RPMI7951 (cell line): ENCODE data around the gene UBAP1L. TPM values are rescaled to one million over a fixed set of nuclear protein-coding genes. Genes with fewer than 3 reads are reported as not detected.
A peak's percentile ranks its signal among the peaks of the same experiment; 100 is the strongest.

ENCODE experiments used
- DNase-seq: peaks from one replicate; pipeline ENCODE4 v3.0.0-alpha.2; 2012; ENCODE audit warnings: low read depth
- total RNA-seq: library from RNA; depleted of rRNA; stranded (reverse); fragments of >200 nt; shearing (Covaris generic); gene quantifications from 2 replicates; pipeline ENCODE4 v1.2.3, GENCODE V29; 2014

UBAP1L gene
- total RNA-seq, 1 experiment from 2014 or later = 0.12 TPM

DNA sequence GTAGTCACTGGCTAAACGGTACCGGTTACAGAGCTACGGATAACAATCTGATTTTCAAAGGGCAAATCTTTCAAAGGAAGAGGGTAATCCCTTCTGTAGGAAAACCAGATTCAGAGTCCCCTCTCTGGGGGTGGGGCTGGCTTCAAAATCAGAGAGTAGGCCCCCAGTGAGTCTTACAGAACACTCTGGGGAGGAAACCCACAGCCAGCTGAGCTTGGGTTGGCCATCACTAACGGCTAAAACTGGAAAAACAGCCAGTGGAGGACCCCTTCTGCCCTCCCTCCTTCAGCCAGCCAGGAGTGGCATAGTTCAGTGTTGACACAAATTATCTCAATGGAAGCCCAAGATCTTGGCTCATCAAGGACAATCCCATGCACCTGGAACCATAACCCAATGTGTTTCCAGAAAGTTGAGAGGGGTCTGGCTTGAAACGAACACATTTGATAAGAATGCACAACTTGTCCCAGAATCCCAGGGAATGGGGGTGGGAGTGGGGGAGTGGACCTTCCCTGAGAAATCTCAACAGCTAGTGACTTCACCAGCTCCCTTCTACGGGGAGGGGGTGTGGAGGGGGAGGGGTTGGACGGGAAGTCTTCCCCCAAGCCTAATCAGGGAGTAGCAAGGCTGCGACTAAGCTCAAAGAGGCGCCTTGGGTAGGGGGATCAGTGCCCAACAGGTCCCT, 48.2 kb downstream of the UBAP1L start:
- no peak for DNase-seq

DNA sequence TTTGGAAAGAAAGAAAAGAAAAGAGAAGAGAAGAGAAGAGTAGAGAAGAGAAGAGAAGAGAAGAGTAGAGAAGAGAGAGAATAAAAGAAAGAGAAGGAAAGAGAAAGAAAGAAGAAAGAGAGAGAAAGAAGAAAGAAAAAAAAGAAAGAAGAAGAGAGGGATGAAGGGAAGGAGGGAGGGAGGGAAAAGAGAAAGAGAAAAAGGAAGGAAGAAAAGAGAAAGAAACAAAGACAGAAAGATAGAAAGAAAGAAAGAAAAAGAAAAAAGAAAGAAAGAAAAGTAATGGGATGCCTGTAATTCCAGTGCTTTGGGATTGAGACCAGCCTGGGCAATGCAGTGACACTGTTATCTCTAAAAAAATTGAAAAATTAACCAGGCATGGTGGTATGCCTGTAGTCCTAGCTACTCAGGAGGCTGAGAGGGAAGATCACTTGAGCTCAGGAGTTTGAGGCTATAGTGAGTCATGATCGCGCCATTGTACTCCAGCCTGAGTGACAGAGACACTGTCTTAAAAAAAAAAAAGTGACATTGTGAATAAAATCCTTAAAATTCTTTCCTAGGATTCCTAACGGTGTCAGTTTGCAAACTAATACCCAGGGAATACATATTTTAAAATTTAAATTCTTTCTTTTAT, 48.9 kb downstream of the UBAP1L start:
- DNase-seq = no peak

DNA sequence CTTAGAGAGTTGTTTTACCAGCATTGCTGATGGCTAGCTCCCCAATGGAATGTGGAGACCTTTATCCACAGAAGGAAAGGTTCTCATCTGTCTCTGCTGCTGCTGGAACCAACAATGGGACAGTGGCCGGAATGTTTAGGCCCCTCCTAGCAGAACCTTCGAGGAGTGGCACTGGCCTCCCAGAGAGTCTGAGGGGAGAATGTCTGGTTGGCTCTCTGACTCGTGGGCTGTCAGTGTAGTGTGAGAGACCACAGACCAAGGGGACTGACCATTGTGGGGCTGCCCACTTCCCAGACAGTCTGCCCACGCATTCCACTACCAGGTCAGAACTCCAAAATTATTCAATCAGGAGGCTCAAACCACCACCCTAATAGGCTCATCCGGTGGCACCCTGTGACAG, 52.3 kb downstream of the UBAP1L start:
- no peak for DNase-seq

DNA sequence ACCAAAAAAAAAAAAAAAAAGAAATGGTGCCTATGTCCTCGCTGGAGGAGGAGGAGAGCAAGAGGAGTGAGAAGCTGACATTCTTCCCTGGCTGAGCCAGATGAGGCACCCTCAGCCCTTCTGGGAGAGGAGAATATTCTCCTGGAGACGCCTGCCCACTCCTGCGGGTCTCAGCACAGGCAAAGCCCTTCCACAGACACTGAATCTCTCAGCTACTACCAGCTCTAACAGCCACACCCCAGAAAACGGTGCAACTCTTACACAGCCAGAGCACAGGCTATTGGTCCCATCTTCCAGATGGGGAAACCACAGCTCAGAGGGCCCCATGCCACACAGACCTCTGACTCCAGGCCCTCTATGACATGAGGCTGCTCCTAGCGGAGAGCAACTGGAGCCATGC, 52.9 kb downstream of the UBAP1L start:
- no peak for DNase-seq

DNA sequence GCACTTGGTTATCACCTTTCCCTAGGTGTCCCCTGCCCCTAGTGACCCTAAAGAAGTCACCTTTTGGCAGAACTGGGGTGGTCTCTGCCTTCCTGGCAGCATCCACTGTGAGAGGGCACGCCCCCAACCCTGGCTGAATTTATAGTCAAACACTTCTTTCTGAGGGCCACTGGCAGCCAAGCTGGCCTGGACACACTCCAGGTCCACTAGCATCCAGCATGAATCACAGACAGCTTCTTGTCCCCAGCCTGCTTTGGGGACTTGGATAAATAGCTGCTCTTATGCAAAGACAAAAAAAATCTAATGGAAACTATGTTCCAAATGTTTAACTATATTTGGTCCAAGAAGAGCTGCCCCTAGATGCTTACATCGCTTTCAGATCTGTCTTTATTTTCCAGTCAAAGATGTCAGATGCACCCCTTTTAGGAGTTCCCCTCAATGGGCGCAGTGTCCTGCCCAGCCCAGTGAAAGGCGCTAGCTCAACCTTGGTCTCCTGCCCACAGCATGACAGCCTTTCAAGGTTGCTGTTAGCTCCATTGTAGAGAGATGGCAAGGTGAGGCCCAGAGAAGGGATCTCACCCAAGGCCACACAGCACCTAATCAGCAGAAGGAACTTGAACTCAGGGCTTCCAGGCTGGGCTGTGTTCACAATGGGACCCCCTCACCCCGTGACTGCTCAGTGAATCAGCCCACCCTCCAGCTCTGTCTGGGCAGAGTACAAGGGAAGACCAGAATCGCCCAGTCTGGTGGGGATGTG, 54.2 kb downstream of the UBAP1L start:
- DNase-seq = no peak

DNA sequence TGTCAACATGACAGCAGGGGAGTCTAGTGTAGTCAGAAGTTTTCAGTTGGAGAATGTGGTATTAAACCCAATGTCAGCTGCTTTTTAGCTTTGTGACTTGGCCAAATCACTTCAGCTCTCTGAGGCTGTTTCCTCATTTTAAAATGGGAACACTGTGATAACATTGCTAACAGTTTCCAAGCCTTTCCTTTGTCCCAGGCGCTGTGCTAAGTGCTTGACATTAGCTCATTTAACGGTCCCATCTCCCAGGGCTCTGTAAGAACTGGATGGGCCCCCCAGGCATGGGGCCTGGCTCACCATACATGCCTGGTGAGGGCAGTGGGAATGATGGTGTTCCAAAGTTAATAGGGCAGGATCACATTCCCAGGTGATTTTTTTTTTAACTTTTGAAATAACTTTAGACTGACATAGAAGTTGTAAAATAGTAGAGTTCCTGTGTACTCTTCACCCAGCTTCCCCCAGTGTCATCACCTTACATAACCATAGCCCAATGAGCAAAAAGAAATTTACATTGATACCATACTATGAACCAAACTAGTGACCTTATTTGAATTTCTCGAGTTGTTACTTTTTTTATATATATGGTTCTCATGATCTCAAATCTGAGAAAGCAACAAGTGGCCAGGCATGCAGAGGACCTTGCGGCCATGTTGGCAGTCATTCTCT, 54.9 kb downstream of the UBAP1L start:
- DNase-seq = no peak

DNA sequence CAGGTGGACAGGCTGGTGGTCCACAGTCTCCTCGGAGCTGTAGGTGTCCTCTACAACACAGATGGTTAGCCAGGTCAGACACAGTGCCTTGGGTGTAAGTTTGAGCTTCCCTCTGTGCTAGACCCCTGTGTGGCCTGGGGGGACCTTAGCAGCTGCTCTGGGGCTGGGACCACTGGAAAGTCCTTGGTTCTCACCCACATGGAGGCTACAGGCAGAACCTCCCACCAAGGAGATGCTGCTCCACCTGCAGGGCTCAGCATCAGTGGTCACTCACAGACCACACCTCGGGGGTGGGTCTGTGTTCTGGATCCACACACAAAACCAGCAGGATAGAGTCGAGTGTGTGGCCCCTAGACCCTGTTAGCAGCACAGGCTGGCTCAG, 55.6 kb downstream of the UBAP1L start:
- DNase-seq = no peak

DNA sequence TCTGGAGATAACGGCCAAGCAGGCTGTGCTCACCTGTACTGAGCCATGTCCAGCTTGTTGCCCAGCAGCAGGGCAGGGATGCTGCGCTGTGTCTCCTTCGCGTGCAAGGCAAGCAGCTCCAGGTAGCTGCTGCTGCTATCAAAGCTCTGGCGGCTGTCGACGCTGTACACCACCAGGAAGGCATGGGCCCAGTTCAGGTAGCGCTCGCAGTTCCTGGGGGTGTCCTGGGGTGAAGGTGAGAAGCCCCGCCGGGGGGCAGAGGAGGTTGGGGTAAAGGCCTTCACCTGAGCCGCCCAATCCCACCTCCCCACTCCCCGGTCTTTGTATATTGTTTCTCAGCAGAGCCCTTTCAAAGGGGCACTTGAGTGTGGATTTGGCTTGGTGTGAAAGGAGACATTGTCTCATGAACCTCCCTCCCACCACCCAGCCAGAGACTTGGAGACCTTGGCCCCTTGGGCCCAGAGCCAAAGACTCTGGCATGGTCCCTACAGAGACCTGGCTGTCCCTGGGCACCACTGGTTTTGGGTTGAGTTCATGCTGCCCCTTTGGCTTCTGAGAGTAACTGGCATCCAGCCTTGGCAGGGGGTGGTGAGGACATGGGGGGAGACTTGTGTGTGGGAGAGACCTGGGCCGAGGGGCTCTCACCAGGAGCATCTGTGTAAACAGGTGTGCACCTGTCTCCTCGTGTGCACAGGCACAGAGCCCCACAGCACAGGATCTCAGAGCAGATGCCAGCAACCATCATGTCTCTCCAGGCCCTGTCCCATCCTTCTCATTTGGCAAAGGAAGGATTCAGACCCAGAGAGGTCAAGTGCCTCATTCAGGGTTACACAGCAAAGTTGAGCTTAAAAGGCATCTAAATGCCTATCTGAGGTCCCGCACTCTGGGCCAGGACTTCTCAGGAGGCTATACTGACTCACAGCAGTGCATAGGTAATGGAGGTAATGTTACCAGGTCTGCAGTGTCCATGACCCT, 56.3 kb downstream of the UBAP1L start:
- DNase-seq = no peak

DNA sequence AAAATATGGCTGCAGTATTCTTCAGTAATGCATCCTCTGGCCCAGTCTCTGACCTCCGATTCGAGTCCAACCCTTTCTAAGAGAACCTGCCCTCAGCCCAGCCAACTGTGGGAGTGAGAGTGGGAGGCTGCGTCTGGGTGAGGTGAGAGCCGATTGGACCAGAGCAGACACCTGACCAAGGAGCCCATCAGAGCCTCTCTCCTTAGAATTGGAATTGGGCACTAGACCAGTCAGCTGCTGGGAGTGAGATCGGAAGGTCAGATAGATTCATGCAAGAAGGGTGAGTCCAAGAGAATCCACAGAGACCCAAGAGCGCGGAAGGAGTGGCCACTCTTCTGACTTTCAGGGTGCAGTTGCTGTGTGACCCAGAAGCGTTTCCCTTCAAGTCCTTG, 57.5 kb downstream of the UBAP1L start:
- DNase-seq = no peak

DNA sequence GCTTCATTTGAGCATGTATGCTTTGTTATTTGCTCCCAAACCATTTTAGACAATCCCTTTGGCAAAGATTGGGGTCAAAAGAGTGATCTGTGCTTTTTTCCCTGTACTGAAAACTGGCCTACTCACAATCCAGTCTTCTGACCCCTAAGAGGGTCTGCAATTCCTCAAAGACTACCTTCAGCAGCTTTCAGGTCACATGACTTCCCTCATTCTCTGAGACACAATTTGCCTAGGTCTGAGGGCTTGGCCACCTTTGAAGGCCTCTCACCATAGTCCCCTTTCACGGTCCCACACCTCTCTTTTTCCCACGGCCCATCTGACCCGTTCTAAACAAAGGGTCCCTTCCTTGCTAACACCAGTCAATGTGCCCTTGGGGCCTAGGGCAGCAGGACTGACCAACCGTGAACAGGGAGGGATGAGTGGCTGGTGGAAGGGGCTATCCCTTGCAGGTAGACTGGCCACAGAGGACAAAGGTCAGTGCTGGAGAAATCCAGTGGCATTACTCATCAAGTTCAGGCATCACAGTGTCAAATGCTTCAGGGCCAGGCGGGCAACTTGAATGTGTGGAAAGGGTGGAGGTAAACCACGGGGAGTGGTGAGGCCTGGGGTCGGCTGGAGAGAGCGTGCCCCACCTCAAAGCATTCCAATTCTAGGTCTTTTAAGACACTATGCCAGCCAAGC, 58.0 kb downstream of the UBAP1L start:
- DNase-seq = peak; percentile 50

DNA sequence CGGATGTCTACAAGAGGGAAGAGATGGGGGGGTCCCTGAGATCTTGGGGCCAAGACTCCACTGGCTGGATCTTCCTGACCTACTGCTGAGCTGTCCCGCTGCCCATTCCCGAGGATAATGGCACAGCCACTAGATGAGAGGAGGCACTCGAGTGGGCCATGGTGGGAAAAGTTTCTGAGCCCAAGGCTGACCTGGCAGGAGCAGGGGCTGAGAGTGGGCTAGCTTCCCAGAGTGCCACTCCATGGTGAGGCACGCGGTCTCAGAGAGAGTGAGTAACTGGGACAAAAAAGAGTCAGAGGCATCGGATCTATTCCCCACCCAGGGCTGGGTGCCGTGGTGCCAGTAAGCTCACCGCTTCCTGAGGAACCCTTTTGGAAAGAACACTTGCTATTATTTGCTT, 58.9 kb downstream of the UBAP1L start:
- no peak for DNase-seq

DNA sequence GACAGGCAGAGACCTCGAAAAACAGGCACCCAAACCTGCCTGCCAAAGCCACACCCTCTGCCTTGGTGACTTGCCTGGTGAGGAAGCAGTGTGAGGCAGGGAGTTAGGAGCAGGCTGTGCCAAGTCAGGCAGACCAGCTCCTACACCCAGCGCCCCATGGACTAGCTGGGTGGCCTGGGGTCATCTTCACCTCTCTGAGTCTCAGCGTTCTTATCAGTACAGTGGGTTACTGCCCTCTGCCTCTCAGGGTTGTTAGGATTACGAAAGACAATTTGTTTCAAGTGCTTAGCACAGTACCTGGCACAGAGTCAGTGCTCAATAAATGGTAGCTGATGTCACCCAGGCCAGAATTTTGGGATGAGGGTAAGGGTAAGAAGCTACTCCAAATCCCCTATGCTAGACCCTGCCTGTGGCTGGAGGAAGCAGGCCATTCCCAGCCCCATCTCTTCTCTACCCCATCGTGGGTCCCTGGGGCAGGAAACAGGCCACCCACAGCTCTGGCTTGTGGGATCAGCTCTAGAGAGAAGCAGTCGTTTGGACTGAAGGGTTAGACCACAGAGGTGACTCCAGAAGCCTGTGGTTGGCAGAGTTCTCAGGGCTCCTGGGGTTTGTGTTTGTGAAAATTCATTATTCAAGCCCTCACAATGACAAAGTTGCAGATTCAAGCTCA, 59.7 kb downstream of the UBAP1L start:
- DNase-seq = no peak

DNA sequence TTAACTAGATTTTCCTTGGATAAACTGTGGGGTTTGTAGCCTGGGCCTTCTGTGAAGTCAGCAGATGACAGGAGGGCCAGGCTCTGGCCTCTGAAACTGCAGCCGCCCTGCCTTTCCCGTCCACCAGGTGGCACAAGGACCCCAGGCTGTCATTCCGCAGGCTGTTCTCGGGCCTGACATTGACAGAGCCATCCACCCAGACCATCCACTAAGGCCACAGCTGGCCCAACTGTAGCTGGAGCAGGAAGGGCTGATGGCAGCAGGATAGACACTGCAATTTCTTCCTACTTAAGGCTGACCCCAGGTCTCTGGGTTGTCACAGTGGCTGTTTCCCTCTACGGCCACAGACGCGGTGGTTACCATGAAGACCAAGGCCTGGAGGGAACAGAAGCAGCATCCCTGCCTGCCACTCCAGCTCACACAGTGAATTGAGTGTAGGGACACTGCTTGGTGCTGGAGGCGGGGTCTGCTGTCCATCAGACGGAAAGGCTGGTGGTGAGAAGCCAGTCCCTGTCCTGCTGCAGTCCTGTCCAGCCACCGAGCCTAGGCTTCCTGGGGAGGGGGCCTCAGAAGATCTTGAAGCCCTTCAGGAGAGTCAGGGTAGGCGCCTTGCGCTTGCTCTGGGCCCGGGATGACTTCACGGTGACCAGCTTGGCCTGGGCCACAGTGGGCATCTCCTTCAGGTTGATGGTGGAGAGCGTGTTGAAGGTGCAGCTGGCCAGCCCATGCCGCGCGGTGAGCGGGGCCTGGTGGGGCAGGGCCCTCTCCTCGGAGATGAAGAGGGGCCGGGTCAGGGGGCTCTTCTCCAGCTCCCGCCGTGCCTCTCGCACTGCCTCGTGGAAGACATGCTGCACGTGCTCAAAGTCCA, 60.4 kb downstream of the UBAP1L start:
- peak; percentile 59 for DNase-seq

DNA sequence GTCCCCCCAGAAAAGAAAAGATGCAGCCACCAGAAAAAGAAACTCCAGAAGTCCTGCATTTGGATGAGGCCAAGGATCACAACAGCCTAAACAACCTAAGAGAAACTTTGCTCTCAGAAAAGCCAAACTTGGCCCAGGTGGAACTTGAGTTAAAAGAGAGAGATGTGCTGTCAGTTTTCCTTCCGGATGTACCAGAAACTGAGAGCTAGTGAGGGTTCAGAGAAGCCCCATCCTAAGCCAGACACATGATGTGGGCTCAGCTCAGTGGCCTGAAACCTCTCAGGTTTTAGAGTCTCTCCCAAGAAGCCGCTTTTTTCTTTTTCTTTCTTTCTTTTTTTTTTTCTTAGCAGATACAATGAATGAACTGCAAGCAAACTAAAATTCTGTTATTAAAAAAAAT, 62.0 kb downstream of the UBAP1L start:
- no peak for DNase-seq

DNA sequence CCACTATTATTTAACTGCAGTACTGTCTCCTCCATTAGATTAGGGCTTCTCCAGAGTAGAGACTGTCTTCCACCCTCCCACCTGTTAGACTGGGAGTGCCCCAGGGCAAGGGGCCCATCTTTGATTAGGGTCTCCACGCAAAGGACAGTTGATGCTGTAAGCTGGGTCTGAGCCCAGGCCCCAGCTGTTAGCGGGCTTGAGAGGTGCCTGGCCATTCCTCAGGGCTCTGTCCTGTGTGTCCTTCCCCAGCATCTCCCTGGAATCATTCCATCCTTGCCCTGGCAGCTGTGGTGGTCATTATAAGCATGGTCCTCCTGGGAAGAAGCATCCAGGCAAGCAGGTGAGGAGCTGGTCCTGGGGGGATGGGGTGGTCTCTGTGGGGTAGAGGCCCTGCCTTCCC, 63.7 kb downstream of the UBAP1L start:
- DNase-seq = no peak

DNA sequence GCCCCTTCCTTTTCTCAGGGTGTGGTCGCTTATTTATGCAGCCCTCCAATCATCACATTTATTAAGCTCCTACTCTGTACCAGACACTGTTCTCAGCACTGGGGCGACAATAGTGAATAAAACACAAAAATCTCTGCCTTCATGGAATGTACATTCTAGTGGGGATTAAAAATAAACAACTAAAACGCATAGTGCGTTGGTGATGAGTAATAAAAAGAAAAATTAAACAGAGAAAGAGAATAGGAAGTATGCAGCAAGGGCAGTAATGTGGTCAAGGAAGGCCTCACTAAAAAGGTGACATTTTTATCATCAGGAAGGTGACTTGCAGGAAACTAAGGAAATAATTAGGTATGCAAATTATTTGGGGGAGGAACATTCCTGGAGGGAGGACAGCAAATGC, 64.7 kb downstream of the UBAP1L start:
- DNase-seq = no peak

DNA sequence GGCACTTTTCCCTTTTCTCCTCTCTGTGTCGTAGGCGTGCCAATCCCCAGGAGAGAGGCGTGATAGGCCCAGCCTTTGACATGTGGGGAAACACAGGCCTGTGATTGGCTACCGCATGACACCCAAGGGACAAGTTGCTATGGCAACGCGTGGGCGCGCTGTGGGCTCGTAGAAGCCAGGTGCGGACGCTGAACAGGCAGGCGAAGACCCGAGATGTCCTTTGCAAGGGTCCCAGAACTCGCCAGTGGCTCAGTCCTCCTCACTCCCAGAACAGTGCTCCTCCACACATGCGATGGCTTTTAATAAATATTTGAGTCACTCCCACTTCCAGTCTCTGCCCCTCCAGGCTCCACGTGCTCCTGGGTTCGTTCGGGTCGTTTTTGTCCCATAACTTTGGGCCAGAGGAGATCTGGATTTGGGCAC, 65.6 kb downstream of the UBAP1L start:
- peak; percentile 96 for DNase-seq

DNA sequence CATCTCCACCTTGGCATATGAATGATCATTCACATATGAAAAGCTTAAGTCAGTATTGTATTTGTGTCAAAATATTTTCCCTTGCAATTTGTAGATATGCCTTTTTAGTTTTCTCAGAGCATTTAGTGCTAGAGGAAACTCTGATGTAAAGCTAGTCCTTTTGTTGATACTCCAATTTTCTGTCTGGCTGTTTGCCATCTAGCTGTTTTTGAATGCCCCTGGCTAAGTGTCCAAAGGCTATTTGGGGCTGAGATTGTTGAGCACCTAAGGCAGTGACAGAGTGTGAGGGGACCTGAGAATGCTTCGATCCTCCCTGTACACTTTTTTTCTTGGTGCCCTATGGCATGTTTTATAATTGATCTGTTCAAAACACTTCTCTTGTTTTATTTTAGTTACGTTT, 66.8 kb downstream of the UBAP1L start:
- DNase-seq = no peak
